Kidney glomerular epithelial cell (primary cell): Measurements from ENCODE around the gene KIR3DL2.
"Not testable (repeated sequence)": the region's sequence is repeated elsewhere in the genome, so short reads cannot be mapped to it uniquely, and the experiment has no call there.

ENCODE experiments used
- DNase-seq: peaks from one replicate; lab custom pipeline; 2025; lab: John Stamatoyannopoulos, UW

The KIR3DL2 gene

DNA sequence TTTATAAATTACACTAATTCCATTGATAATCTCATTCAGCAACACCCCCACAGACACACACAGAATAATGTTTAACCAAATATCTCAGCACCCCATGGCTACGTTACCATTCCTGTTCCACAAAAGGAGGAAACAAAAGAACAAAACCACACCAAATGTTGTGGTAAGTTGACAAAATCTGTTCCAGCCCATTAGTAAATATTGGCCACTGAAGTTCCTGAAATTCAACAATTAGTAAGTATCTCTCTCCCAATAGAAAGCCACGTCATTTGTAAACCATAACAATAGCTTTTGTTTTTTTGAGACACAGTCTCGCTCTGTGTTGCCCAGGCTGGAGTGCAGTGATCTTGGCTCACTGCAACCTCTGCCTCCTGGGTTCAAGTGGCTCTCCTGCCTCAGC lies 21.5 kb downstream of the KIR3DL2 start:
- DNase-seq: no peak

DNA sequence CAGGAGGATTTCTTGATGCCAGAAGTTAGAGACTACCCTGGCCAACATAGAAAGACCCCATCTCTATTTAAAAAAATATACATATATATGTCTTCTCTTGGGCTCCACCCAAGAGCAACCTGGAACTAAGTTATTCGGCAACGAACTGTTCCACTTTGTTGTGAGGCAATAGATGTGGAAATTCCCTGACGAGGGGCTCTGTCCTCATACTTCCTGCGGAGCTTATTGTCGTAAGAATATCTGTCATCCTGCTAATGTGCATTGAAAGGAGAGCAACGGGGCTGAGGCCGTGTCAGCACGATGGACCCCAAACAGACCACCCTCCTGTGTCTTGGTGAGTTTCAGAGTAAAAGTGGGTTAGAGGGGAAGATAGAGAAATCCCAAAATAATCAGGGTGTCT lies 23.7 kb downstream of the KIR3DL2 start, which contains the start of gene FCAR:
FCAR (plus strand) TSS at position 246 of the 400 bp plus-strand sequence; CDS start at position 301, 55 bp downstream.
- no peak for DNase-seq

DNA sequence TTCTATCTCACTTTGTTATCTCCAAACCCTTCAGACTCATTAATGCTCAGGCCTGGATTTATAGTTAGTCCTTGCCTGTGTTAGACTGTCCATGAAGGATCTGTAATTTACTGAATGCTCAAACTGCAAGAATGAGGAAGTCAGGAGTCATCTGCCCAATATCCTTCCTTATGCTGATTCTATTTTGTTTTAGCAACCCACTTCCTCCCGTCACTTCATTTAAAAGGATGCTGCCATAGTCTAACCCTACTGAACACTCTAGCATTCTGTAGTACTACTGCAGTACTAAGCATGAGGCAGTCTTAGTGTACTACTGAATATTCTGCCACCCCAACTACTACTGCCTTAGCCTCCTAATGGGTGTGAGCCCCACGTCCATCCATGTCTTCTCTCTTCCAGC lies 25.3 kb downstream of the KIR3DL2 start:
- no peak for DNase-seq

DNA sequence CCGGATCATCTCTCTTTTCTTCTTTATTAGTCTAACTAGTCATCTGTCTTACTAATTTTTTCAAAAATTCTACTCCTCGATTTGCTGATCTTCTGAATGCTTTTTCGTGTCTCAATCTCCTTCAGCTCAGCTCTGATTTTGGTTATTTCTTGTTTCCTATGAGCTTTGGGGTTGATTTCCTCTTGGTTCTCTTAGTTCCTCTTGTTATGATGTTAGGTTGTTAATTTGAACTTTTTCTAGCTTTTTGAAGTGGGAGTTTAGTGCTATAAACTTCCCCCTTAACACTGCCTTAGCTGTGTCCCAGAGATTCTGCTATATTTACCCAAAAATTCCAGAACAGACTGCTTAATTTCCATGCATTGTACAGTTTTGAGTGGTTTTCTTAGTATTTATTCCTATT lies 27.2 kb downstream of the KIR3DL2 start:
- no peak for DNase-seq

DNA sequence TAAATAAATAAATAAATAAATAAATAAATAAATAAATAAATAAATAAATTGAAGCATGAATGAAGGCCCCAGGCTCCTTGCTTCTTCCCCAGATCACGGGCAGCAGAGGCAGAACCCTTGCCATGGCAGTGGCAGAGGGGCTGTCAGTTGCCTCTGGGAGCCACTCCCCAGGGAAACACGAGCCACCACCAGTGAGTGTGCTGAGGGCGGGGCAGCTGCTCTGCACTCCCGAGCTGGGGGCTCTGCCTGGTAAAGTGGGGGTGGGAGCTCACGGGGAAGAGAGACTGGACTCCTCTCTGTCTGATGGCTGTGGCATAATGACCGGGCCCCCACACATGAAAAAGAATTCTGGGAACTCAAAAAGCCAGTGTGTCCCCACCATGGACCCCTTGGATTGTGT lies 31.6 kb downstream of the KIR3DL2 start:
- no peak for DNase-seq

DNA sequence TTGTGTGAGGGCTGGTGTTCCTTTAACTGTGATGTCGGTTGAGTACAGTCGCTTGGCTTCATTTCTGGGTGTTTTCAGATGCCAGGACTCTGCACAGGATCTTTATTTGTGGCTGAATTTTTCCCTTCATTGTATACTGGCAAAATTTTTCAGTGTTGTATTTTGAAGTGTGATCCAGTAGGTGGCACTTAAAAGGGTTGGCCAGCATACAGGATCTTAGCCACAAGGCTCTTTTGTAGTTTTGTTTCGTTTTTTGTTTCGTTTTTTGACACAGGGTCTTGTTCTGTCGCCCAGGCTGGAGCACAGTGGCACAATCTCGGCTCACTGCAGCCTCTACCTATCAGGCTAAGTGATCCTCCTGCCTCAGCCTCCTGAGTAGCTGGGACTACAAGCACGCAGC lies 32.5 kb downstream of the KIR3DL2 start:
- DNase-seq: no peak

DNA sequence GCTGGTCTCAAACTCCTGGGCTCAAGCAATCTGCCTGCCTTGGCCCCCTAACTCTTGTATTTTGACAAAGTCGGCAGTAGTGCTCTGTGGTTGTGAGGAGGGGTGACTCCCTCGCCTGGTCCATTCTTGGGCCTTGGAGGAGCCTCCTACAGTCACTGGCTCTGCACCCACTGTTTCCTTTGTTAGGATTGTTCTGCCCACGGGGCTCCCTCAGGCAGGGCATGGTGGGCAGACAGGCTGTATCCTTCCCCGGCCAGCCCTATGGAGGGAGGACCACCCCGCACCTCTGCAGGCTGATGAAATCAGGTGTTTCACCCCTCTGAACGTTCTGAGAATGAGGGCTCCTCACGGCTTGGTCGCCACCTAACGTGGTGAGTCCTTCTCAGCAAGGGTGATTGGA lies 33.0 kb downstream of the KIR3DL2 start:
- DNase-seq: no peak

DNA sequence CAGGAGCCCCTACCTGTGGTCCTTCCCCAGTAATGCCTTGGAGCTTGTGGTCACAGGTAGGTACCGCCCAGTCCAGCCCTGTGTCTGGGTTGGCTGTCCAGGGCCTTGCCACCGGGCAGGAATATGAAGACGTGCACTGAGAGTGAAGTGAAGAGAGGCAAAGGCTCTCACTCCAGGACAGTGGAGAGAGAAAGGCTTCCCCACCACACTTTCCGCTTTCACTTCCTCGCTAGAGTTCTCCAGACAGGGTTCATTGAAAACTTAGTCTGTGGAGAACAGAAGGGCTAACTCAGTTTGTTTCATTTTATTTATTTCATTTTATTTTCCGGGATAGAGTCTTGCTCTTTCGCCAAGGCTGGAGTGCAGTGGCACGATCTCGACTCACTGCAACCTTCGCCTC lies 38.0 kb downstream of the KIR3DL2 start:
- no peak for DNase-seq

DNA sequence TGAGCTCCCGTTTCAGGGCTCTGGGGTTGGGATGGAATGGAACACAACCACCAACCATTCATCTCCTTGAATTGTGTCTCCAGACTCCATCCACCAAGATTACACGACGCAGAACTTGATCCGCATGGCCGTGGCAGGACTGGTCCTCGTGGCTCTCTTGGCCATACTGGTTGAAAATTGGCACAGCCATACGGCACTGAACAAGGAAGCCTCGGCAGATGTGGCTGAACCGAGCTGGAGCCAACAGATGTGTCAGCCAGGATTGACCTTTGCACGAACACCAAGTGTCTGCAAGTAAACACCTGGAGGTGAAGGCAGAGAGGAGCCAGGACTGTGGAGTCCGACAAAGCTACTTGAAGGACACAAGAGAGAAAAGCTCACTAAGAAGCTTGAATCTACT lies 39.3 kb downstream of the KIR3DL2 start:
- no peak for DNase-seq

DNA sequence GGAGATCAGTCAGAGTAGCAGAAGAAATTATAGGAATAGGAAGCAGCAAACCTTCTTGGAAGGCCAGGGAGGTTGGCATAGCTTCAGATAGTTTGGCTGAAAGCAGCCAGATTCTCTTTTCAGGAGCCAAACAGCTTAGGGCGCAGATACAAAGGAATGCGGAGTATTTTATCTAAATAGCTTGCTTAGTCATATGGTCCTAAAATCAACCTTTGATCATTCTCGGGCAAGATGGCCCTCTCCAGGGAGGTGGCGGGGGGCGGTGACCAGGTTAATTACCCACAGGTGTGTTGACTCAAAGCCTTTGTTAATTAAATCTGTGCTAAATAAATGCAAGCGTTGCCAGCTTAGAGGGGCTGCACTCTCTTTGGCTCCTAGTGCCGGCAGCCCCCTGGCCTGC lies 43.2 kb downstream of the KIR3DL2 start:
- DNase-seq: no peak

DNA sequence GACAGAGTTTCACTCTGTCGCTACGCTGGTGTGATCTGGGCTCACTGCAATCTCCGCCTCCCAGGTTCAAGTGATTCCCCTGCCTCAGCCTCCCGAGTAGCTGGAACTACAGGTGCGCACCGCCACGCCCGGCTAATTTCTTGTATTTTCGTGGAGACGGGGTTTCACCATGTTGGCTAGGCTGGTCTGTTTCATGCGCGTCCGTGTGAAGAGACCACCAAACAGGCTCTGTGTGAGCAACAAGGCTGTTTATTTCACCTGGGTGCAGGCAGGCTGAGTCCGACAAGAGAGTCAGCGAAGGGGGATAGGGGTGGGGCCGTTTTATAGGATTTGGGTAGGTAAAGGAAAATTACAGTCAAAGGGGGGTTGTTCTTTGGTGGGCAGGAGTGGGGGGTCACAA lies 43.9 kb downstream of the KIR3DL2 start:
- DNase-seq: not testable (repeated sequence)

DNA sequence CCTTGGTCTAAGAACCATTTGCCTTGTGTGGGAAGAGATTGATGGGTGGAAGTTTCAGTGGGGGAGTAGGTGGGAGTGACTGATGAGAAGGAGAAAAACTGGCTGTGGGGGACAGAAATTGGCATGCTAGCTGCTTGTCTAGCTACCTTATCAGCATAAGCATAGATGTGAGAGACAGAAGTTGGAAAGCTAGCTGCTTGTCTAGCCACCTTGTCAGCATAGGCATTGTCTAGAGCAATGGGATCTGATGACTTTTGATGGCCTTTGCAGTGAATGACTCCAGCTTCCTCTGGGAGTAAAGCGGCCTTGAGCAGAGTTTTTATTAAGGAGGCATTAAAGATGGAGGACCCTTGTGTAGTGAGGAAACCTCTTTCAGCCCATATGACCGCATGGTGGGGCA lies 45.8 kb downstream of the KIR3DL2 start:
- DNase-seq: no peak

DNA sequence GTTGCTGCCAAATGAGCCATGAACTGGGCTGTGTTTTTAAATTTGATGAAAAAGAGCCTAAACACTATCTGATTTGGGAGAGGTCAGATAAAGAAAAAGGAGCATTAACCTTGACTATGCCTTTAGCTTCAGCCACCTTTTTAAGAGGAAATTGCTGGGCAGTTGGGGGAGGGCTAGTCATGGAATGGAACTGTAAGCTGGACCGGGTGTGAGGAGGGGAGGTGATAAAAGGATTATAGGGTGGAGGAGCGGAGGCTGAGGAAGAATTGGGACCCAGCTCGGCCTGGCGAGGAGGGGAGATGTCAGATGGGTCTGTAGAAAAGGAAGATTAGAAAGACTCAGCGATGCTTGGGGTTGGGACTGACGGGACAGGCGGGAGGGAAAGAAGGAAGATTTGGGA lies 48.4 kb downstream of the KIR3DL2 start:
- not testable (repeated sequence) for DNase-seq

DNA sequence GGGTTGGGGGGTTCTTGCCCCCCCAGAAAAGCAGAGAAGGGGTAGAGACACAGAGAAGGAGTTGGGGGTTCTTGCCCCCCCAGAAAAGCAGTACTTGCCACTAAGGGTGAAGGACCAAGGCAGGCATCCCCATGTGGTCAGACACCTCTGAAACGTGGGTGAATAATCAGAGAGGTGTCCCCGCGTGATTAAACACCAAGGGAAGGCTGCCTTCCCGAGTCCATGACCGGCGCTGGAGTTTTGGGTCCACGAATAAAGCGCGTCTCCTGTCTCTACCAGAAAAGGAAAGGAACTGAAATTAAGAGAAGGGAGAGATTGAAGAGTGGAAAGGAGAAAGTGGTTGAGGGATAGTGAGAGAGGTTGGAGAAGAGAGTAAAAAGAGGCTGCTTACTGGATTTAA lies 49.4 kb downstream of the KIR3DL2 start:
- not testable (repeated sequence) for DNase-seq

DNA sequence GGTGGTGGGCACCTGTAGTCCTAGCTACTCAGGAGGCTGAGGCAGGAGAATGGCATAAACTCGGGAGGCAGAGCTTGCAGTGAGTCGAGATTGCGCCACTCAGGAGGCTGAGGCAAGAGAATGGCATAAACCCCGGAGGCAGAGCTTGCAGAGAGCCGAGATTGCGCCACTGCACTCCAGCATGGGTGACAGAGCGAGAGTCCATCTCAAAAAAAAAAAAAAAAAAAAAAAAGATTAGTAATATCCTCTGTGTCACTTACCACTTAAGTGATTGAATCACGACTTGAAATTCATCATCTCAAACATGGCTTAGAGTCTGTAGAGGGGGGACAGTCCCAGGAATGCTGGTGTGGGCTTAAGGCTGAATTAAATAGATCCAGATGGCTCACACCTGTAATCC lies 50.9 kb downstream of the KIR3DL2 start:
- not testable (repeated sequence) for DNase-seq

DNA sequence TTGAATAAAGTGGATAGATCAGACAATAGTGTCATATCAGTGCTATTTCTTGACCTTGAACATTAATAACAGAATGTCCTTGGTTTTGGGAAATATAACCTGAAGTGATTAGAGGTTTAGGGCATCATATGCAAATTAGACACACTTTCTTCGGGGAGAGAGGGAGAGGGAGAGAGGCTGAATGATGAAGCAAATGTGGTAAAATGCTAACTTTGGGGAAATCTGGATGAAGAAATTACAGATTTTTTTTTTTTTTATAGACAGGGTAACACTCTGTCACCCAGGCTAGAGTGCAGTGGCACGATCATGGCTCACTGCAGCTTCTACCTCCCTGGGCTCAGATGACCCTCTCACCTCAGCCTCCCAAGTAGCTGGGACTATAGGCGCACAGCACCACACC lies 51.8 kb downstream of the KIR3DL2 start:
- DNase-seq: no peak

DNA sequence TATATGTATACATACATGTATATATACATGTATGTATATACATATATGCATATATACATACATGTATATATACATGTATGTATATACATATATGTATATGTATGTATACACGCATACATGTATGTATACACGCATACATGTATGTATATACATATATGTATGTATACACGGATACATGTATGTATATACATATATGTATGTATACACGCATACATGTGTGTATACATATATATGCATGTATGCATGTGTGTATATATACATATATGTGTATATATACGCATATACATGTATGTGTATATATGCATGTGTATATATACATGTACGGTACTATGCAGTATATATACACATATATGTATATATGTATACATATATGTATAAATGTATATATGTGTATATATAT lies 53.1 kb downstream of the KIR3DL2 start:
- DNase-seq: no peak

DNA sequence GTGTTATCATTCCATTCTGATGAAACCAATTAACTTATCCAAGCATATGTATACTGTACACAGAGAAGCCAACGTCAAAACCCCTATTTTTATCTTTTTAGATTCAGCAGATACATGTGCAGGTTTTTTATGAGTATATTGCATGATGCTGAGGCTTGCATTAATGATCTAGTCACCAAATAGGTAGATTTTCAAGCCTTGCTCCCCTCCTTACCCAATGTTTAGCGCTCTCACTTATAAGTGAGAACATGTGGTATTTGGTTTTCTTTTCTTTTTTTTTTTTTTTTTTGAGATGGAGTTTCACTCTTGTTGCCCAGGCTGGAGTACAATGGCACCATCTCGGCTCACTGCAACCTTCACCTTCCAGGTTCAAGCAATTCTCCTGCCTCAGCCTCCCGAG lies 54.0 kb downstream of the KIR3DL2 start:
- DNase-seq: not testable (repeated sequence)

DNA sequence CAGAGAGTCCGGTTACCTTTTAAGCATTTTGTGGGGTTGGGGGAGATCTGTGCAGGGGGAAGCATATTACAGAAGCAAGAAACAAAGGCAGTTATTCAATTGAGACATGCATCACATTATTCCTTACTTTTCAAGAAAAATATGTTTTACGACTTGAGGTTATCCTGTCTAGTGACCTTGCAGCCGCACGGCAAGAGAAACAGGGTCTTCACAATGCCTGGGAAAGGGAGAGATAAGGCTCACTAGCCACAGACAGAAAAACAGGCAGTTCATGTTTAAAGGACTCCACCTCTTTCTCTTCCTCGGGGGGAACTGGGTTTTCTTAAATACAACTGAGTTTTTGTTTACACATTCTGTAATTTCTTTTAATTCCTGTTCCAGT lies 55.2 kb downstream of the KIR3DL2 start:
- no peak for DNase-seq

DNA sequence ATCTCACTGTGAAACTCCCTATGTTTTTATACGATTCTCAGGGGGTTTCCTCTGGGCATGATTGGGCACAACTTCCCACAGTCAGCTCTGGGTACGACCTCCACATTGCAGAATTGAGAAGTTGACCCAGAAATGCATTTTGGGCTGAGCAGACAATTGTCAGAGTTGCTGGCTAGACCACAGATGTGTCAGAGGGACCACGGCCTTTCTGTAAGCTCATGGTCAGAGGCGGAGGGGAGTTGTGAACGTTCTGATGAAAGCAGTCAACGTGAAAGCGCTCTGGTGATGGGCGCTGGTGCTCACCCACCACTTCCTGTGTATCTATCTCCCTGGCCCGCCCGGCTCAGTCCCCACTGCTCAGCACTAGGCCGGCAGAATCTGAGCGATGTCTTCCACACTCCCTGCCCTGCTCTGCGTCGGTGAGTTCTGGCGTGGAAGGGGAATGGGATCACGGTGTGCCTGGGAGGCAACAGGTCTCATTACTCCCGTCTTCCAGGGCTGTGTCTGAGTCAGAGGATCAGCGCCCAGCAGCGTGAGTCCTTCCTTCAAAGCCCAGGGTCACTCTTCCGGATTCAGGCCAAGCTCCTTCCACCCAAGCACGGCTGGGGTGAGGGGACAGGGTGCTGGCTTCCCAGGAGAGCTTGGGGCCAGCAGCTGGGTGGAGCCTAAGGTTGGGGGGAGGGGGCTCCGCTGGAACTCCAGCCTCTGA lies 55.7 kb downstream of the KIR3DL2 start, which contains the start of gene NCR1:
NCR1 (plus strand) TSS at position 346 of the 709 bp plus-strand sequence; CDS start at position 386, 40 bp downstream.
- DNase-seq: no peak

DNA sequence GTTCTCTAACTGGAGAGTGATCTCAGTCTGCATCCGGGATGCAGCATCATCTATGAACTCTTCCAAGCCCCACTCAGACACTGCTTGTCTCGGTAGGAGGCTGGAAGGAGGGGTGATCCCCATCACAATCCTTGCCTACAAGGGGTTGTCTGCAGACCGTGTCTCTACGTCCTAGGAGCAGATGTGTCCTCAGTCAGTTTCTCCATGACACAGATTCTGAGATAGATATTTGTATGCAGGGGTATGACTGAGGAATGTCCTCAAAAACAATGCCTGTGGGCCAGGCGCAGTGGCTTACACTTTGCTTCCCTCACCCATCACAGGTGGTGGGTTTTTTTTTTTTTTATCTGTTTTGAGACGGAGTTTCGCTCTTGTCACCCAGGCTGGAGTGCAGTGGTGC lies 56.6 kb downstream of the KIR3DL2 start:
- DNase-seq: no peak

DNA sequence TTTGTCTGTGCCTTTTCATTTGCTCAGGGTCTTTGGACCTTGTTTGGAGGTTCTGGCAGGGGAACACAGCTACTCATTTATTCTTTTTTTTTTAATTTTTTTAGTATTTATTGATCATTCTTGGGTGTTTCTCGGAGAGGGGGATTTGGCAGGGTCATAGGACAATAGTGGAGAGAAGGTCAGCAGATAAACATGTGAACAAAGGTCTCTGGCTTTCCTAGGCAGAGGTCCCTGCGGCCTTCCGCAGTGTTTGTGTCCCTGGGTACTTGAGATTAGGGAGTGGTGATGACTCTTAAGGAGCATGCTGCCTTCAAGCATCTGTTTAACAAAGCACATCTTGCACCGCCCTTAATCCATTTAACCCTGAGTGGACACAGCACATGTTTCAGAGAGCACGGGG lies 57.7 kb downstream of the KIR3DL2 start:
- not testable (repeated sequence) for DNase-seq
